Stimulated activated CD8-positive, alpha-beta memory T cell treated with anti-CD3 and anti-CD28 coated beads, Interleukin-2, amount 100 ng/mL, for 1 hour (primary cell): ENCODE data around the gene ZNF503.

ENCODE experiments used
- DNase-seq, 2 donors: peaks; one replicate each; pipeline ENCODE4 v3.0.0-alpha.2; 2020; ENCODE audit warnings: low read depth in 2 of 2

Gene ZNF503

GRCh38 chr10:75431180-75432111 is 29.9 kb upstream of the ZNF503 start, which contains the start of gene LRMDA:
TSS of gene LRMDA (plus strand) at chr10:75431624.
- DNase-seq = no peak

DNA sequence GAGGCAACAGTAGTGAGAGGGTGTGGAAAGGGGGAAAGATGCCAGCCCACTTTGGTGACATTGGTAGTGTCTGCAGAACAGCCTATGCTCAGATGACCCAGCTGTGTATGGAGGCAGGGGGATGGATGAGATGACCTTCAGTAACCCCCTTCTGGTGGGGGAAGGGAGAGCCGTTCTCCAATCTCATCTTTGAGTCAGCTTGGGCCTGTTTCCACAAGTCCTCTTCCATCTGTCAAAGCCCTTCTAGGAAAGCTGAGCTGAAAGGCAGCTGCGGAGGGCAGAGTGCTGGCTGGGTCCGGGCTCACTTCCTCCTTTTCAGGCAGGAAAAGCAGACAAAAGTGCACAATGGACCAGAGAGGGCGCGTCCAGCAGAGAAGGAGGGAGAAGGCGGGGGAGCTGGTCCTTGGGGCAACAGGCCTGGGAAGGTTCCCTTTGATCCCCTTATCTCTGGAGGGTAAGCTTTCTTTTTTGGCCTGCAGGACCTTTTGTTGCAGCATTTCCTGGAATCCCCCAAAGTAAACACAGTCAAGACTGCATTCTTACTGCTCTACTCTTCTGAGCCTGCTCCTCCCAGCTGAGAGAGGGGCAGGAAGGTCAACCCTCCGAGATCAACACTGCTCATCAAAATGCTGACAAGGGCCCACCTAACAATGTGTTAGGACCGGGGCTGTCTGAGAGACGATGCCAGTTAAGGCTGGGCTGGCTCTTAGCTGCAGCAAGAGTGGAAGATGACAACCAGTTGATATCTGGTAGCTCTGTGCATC is 28.6 kb upstream of the ZNF503 start:
- DNase-seq = no peak

- DNase-seq = no peak
Observed at GRCh38 chr10:75429159-75429827, 27.7 kb upstream of the ZNF503 start.

GRCh38 chr10:75428434-75429158 is 27.0 kb upstream of the ZNF503 start:
- DNase-seq = no peak

DNA sequence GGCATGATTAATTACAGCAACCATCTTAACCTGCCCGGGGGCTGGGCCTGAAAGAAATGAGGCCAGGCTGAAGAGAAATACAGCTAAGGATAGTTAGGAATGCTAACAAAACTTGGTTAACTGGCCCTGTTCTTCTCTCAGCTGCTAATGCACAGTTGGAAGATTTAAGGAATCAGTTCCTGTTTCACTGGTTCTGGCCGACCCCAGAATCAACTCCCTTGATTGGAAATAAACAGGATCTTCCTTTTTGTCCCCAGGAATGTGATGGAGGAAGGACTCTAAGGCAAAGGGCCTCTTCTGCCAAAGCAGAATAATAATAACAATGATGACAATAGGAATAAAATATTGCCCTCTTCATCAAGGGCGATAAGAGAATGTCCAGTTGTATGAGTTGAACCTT is 26.4 kb upstream of the ZNF503 start:
- no peak for DNase-seq

- no peak for DNase-seq
Observed at GRCh38 chr10:75426880-75427279, 25.3 kb upstream of the ZNF503 start.

GRCh38 chr10:75425291-75426079 is 23.9 kb upstream of the ZNF503 start:
- DNase-seq = no peak

GRCh38 chr10:75424571-75424970 is 23.0 kb upstream of the ZNF503 start:
- no peak for DNase-seq

DNA sequence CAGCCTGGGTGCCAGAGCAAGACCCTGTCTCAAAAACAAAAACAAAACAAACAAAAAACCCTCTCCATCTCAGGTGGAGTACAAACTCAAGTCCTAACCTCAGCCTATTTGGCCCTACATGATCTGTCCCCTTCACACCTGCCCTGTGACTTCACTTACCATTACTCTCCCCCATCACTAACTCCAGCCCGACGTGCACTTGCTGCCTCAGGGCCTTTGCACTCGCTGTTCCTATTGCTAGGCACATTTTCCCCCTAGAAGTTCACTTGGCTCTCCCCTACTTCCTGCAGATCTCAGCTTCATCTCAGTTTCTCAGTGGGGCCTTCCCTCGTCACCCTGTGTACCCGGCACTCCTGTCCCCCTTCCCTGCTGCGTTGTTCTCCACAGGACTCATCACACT is 21.3 kb upstream of the ZNF503 start:
- DNase-seq = no peak

GRCh38 chr10:75418712-75419111 is 17.1 kb upstream of the ZNF503 start:
- DNase-seq = no peak

DNA sequence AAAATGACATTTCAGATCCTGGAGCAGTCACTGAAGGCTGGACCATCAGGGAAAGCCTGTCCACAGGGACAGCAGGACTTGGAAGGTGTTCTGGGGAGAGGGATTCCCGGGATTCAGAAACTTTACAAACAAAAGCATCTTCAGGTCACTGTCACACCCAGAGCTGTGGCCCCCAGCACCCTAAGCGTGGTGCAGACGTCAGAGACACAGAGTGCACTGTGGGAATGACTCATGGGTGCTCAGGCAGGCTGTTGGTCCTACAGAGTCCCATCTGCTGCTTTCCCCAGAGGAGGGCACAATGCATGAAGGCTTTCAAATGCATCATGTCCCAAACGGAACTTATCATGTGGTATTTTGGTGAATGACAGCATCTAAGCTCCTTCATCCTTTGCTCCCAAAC is 16.7 kb upstream of the ZNF503 start:
- no peak for DNase-seq

DNA sequence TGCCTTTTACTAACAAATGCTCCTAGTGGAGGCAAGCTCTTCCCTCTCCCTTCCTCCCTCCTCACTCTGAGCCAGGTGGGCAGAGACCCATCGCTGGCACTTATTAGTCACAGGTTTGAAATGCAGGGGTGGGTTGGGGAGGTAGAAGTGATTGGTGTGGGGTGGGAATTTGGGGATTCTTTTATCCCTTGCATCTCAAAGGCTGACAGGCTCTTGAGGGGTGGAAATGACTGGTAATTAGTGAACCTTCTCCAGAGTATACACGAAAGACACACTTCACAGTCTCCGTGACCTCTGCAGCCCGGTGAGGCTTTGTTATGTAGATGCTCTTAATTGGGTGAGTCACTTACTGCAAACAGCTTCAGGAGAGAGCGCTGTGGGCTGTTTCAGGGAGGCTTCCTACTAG is 16.0 kb upstream of the ZNF503 start:
- DNase-seq = no peak

- no peak for DNase-seq
Observed at GRCh38 chr10:75414527-75414926, 13.0 kb upstream of the ZNF503 start.

DNA sequence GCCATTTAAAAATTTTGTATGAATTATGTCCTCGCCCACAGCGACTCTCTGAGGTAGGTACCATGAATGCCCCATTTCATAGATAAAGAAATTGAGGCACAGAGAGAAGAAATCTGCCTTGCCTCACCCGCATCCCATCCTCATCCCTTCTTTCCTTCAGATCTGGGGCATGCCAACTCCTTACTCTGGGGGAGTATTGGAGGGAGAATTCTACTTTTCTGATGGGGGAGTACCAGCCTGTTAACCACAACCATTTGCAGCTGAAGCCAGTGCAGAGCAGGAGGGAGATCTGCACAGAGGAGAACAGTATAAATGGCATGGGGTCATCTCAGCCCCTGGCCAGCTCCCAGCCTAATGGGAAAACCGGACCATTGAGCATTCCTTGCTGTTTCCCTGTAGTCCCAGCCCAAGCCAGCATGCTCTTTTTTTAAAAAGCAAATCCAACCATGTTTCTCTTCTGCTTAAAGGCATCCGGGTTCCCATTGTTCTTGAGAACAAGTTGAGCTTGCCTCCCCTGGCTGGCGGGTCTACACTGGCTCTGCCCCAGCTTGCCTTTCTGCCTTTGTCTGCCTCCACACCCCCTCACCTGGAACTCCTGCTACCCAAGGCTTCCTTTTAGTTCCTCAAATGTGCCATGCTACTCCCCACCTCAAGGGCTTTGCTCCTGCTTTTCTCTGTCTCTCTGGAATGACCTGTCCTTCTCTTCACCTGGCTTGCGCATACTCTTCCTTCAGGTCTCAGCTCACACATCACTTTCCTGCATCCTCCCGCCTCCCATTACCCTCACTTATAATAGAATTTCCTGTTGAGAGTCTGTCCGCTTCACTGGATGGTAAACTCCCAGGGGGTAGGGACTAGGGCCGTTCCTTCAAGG is 8.8 kb upstream of the ZNF503 start:
- DNase-seq = no peak

DNA sequence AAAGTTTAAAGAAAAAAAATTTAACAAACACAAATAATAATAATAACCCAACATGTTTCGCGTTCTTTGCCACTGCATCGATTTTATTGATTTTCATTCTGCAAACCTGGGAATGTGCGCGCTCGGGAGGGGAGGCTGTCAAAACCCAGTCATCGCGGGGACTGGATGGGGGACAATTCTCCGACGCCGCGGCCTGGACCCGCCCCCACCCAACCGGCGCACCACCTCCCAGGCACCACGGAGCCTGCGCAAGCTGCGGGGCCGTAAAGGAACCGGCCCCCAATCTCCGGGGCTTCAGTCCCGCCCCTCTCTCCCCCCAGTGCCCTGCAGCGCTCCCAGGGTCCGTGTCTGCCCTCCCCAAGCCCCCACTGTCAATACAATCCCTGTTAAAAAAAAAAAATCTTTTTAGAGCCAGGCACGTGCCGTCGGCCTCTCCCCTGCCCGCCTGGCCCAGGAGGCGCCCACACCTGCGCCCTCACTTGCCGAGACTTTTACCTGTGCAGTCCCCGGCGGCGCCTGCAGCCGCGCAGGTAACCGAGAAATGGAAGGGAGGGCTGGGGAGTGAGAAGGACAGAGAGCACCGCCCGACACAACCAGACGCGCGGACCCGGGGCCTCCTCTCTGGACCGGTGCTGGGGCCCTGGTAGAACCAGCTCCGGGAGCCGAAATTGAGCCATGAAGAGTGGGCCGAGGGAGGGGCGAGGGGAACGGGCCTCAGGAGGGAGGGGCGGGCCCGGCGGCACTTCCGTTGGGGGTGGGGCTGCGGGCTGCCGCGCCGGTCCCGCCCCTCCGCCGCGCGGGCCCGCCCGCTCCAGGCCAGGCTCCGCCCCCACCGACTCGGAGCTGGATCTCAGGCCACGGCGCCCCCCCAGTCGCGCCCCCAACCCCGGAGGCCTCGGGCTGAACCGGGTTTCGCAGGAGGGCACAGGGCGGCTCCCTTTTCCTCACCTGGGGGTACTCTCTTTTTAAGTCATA is 7.6 kb upstream of the ZNF503 start:
- DNase-seq = no peak

DNA sequence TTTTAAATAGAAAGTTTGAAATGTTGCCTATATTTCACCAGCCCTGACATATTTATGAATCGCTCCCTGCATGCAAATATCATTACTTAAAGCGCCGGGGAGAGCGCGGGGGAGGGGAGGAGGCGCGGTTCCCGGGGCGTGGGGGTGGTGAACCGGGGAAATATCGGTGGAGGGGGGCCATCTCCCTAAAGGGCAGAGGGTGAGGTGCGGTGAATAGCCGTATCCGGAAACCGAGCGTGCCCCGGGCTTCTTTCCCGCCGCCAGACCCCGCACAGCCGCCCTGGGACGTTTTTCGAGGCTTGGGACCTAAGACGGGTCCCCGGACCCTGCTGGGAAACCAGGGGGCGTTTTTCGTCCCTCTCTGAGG is 6.9 kb upstream of the ZNF503 start:
- no peak for DNase-seq

DNA sequence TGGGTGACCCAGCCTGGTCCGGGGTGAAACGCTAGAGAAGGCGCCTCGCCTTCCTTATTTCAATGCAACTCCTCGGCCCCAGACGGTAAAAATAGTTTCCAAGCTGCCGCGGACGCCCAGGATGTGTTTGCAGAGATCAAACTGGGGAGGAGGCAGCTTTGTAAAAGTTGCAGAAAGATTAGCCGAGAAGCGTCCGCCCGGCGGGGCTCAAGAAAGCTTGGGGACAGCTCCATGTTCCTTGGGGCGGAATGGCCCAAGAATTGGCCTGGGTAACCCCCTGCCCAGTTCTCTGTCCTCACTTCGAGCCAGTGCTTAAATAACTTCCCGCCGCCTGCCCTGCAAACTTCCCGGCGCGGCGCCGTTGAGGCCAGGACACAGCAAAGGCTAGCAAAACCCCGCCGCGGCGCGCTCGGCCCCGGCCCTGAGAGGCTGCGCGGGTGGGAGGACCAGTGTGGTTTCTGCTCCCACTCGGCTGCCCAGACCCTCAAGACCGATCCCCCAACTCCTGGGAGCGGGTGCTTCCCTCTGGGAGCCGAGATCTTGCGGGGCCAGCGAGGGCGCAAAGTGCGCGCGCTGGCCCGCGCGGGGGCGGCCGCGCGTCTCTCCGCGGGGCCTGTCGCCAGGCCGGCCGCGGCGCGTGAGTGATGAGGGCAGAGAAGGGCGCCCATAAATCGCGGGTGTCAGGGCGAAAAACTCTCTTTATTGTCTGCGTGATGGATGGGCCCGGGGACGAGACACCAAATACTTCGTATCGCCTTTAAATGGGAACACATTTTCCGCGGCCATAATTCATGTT is 6.3 kb upstream of the ZNF503 start:
- no peak for DNase-seq

GRCh38 chr10:75407224-75407712 is 5.7 kb upstream of the ZNF503 start:
- no peak for DNase-seq
